Measurements from ENCODE around the gene ZNF407. TPM values are rescaled to one million over a fixed set of nuclear protein-coding genes. Genes with fewer than 3 reads are reported as not detected.

The ZNF407 gene
- total RNA-seq, 1 donor = 16.6 TPM

GRCh38 chr18:75052475-75052874 lies 454.8 kb downstream of the ZNF407 start:
- no peak overlapping the region for H3K4me3 ChIP-seq (ENCODE audit: insufficient read depth, low read length)
- H4K20me1 ChIP-seq (ENCODE audit: insufficient read depth, low read length) = no peaks in the 10 kb centered on the region
- H3K9me3 ChIP-seq (ENCODE audit: low read depth, low read length) = no peaks in the 10 kb centered on the region
- no peak for DNase-seq (ENCODE audit: insufficient read length, low spot score, missing footprints)
- no peak overlapping the region for H2AFZ ChIP-seq (ENCODE audit: low read length)
- no peaks in the 10 kb centered on the region for H3K36me3 ChIP-seq (ENCODE audit: insufficient read depth, low read length)
- no peak overlapping the region for H3K27ac ChIP-seq (ENCODE audit: low read depth, low read length)
- no peaks in the 10 kb centered on the region for H3K27me3 ChIP-seq (ENCODE audit: insufficient read depth, low read length)
- H3K79me2 ChIP-seq (ENCODE audit: insufficient read depth, low read length) = no peaks in the 10 kb centered on the region
- no peaks in the 10 kb centered on the region for H3K4me1 ChIP-seq (ENCODE audit: insufficient read depth, low read length)
- no peak overlapping the region for H3K4me2 ChIP-seq (ENCODE audit: insufficient read depth, low read length)
- TF ChIP-seq, protein P1, sequence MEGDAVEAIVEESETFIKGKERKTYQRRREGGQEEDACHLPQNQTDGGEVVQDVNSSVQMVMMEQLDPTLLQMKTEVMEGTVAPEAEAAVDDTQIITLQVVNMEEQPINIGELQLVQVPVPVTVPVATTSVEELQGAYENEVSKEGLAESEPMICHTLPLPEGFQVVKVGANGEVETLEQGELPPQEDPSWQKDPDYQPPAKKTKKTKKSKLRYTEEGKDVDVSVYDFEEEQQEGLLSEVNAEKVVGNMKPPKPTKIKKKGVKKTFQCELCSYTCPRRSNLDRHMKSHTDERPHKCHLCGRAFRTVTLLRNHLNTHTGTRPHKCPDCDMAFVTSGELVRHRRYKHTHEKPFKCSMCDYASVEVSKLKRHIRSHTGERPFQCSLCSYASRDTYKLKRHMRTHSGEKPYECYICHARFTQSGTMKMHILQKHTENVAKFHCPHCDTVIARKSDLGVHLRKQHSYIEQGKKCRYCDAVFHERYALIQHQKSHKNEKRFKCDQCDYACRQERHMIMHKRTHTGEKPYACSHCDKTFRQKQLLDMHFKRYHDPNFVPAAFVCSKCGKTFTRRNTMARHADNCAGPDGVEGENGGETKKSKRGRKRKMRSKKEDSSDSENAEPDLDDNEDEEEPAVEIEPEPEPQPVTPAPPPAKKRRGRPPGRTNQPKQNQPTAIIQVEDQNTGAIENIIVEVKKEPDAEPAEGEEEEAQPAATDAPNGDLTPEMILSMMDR (IDR thresholded peaks at IDR 0.05; ENCODE audit: extremely low read depth, low read depth, low read length) = no peak

GRCh38 chr18:75053028-75053629 lies 455.5 kb downstream of the ZNF407 start:
- H3K4me3 ChIP-seq (ENCODE audit: insufficient read depth, low read length) = no peak overlapping the region
- H3K27me3 ChIP-seq (ENCODE audit: insufficient read depth, low read length) = no peaks in the 10 kb centered on the region
- H3K79me2 ChIP-seq (ENCODE audit: insufficient read depth, low read length) = no peaks in the 10 kb centered on the region
- no peak overlapping the region for H3K27ac ChIP-seq (ENCODE audit: low read depth, low read length)
- no peak overlapping the region for H2AFZ ChIP-seq (ENCODE audit: low read length)
- H3K4me2 ChIP-seq (ENCODE audit: insufficient read depth, low read length) = no peak overlapping the region
- no peaks in the 10 kb centered on the region for H3K4me1 ChIP-seq (ENCODE audit: insufficient read depth, low read length)
- TF ChIP-seq, protein P1 (IDR thresholded peaks at IDR 0.05; ENCODE audit: extremely low read depth, low read depth, low read length) = no peak
- no peaks in the 10 kb centered on the region for H3K9me3 ChIP-seq (ENCODE audit: low read depth, low read length)
- no peak for DNase-seq (ENCODE audit: insufficient read length, low spot score, missing footprints)
- no peaks in the 10 kb centered on the region for H4K20me1 ChIP-seq (ENCODE audit: insufficient read depth, low read length)
- no peaks in the 10 kb centered on the region for H3K36me3 ChIP-seq (ENCODE audit: insufficient read depth, low read length)

DNA sequence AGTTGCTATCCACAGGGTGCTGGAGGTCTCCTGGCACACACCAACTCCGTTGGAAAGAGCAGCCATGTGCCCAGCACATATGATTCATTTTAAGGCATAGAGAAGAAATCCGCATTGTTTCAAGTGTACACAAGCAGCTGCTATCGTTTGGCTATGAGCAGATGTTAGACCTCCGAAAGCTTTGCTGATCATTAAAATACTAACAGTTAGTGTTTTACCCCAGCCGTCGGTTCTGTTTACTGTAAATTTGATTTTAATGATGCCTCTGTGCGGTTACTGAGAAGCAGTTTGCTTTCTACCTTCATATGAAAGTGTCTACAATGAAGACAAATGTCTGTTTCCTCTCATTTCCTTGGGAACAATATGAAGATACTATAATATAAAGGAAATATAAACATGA lies 456.4 kb downstream of the ZNF407 start:
- TF ChIP-seq, protein P1 (IDR thresholded peaks at IDR 0.05; ENCODE audit: extremely low read depth, low read depth, low read length) = no peak
- DNase-seq (ENCODE audit: insufficient read length, low spot score, missing footprints) = no peak
- Histone ChIP-seq H3K4me3 (ENCODE audit: insufficient read depth, low read length) (no peak overlapping the region), H3K9me3 (ENCODE audit: low read depth, low read length) (no peaks in the 10 kb centered on the region), H3K4me1 (ENCODE audit: insufficient read depth, low read length) (no peaks in the 10 kb centered on the region), H3K79me2 (ENCODE audit: insufficient read depth, low read length) (no peaks in the 10 kb centered on the region), H4K20me1 (ENCODE audit: insufficient read depth, low read length) (no peaks in the 10 kb centered on the region), H3K27me3 (ENCODE audit: insufficient read depth, low read length) (no peaks in the 10 kb centered on the region), H2AFZ (ENCODE audit: low read length) (no peak overlapping the region), H3K27ac (ENCODE audit: low read depth, low read length) (no peak overlapping the region), H3K36me3 (ENCODE audit: insufficient read depth, low read length) (no peaks in the 10 kb centered on the region), H3K4me2 (ENCODE audit: insufficient read depth, low read length) (no peak overlapping the region)

GRCh38 chr18:75054611-75055010 lies 456.9 kb downstream of the ZNF407 start:
- Histone ChIP-seq H3K36me3 (ENCODE audit: insufficient read depth, low read length) (no peaks in the 10 kb centered on the region), H3K27ac (ENCODE audit: low read depth, low read length) (no peak overlapping the region), H3K9me3 (ENCODE audit: low read depth, low read length) (no peaks in the 10 kb centered on the region), H4K20me1 (ENCODE audit: insufficient read depth, low read length) (no peaks in the 10 kb centered on the region), H3K4me2 (ENCODE audit: insufficient read depth, low read length) (no peak overlapping the region), H2AFZ (ENCODE audit: low read length) (no peak overlapping the region), H3K27me3 (ENCODE audit: insufficient read depth, low read length) (no peaks in the 10 kb centered on the region), H3K79me2 (ENCODE audit: insufficient read depth, low read length) (no peaks in the 10 kb centered on the region), H3K4me1 (ENCODE audit: insufficient read depth, low read length) (no peaks in the 10 kb centered on the region), H3K4me3 (ENCODE audit: insufficient read depth, low read length) (no peak overlapping the region)
- TF ChIP-seq, protein P1 (IDR thresholded peaks at IDR 0.05; ENCODE audit: extremely low read depth, low read depth, low read length) = no peak
- DNase-seq (ENCODE audit: insufficient read length, low spot score, missing footprints) = no peak

Measured in osteoblast (primary cell).